ENCODE measurements around the gene DDX41. TPM values are rescaled to one million over a fixed set of nuclear protein-coding genes. Genes with fewer than 3 reads are reported as not detected.

Gene DDX41
- total and polyA plus RNA-seq, 2 donors (not counting 3 experiments of a cell fraction or from before 2014, with no cell fraction given): 103 to 118 TPM

DNA sequence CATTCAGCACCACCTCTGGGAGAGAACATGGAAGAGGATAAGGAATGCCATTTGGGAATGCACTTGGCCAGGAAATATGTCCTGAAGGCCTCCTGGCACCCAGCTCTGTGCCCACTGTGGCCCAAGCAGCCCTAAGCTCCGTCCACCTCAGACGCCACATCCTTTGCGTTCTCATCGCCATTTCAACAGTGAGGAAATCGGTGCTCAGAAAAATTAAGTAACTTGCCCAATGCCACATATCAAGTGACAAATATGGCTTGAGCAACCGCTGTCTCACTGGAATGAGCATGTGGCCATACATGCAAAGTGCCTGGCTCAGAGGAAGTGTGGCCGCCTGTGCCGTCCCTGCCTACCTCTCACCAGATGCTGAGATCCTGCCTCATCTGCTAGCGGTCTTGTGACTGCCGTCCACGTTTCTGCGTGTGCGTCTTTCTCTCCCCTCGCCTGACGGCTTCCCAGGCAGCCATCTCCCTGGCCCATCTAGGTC lies 6.2 kb downstream of the DDX41 start:
- Histone ChIP-seq H3K9me3 (replicated peaks; ENCODE audit: control insufficient read depth, insufficient read depth, low read length) (no peaks in the 10 kb centered on the region), H3K9me1 (replicated peaks; ENCODE audit: control insufficient read depth, extremely low read depth, insufficient read depth, low read length) (no peaks in the 10 kb centered on the region), H3K4me2 (ENCODE audit: insufficient read depth, low read length) (no peak overlapping the region), H3K79me2 (ENCODE audit: control insufficient read depth, insufficient read depth, low read length) (peaks cover 6% of the 10 kb centered on the region), H3K4me3 (replicated peaks in 1 of 3; ENCODE audit: insufficient read depth in 1 of 3, low read depth in 1 of 3, low read length in 3 of 3) (no peak overlapping the region), H3K36me3 (ENCODE audit: control insufficient read depth in 2 of 2, extremely low read depth in 1 of 2, insufficient read depth in 2 of 2, low read length in 2 of 2) (peaks cover 9 to 40% of the 10 kb centered on the region in 2 experiments), H3K9ac (replicated peaks; ENCODE audit: extremely low read depth, insufficient read depth, low read length) (no peak overlapping the region), H2AFZ (ENCODE audit: low read depth, low read length) (no peak overlapping the region), H3K4me1 (ENCODE audit: control insufficient read depth, extremely low read depth, insufficient read depth, low read length) (peaks cover 9% of the 10 kb centered on the region), H3K27me3 (ENCODE audit: control insufficient read depth in 2 of 2, insufficient read depth in 2 of 2, low read length in 2 of 2) (no peaks in the 10 kb centered on the region), H4K20me1 (replicated peaks; ENCODE audit: control insufficient read depth, extremely low read depth, insufficient read depth, low read length) (no peaks in the 10 kb centered on the region), H3K27ac (ENCODE audit: insufficient read depth, low read depth, low read length) (no peak overlapping the region)
- TF ChIP-seq, protein P1, sequence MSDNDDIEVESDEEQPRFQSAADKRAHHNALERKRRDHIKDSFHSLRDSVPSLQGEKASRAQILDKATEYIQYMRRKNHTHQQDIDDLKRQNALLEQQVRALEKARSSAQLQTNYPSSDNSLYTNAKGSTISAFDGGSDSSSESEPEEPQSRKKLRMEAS (IDR thresholded peaks at IDR 0.05; ENCODE audit: insufficient read depth, insufficient read length): no peak
- TF ChIP-seq EZH2 (IDR thresholded peaks at IDR 0.05; ENCODE audit: borderline replicate concordance, low read depth, low read length, severe bottlenecking) (no peak), FOS (IDR thresholded peaks at IDR 0.05; ENCODE audit: borderline replicate concordance, insufficient read depth, low read length) (no peak), GATA2 (IDR thresholded peaks at IDR 0.05; ENCODE audit: insufficient read depth, insufficient read length, low read depth, low read length) (no peak), JUN (IDR thresholded peaks at IDR 0.05; ENCODE audit: borderline replicate concordance, insufficient read depth, insufficient read length, low read depth) (no peak), POLR2A (IDR thresholded peaks at IDR 0.05; ENCODE audit: low read depth, low read length) (no peak)
- no peak for DNase-seq (ENCODE audit: low read depth, low spot score)
- dilution Hi-C loops (cut with MboI; ENCODE audit: extremely low pct_ligation_motif_present, low sequenced_read_pairs): no loop called here
- ChIA-PET CTCF (interaction anchor here (3.8 kb wide), 1 partner anchor 10 kb away, joined by 22 read pairs; no protein-coding TSS in a partner anchor), POLR2A (interaction anchor here (2.5 kb wide), 1 partner anchor 13 kb away, joined by 15 read pairs; the partner anchor contains the start of gene PDLIM7)
- BruUV-seq (replicated peaks): no TSS peak
- FAIRE-seq: no peak
- intact Hi-C loops (cut with micrococcal nuclease): no loop called here

GRCh38 chr5:177509991-177510566 lies 6.7 kb downstream of the DDX41 start:
- CTCF ChIA-PET: interaction anchor here (2.2 to 3.8 kb wide), 2 partner anchors 10 to 19 kb away, joined by 6 to 22 read pairs; no protein-coding TSS in a partner anchor
- no peak for FAIRE-seq

More at GRCh38 chr5:177509991-177510566, 6.7 kb downstream of the DDX41 start:
- dilution Hi-C loops (cut with MboI; ENCODE audit: extremely low pct_ligation_motif_present, low sequenced_read_pairs) (no loop called here), intact Hi-C loops (cut with micrococcal nuclease) (loop anchor here (1.0 kb wide), 1 partner anchor 13 kb away; the partner anchor contains the start of gene PDLIM7)
- Histone ChIP-seq H2AFZ (ENCODE audit: low read depth, low read length) (no peak overlapping the region), H3K27ac (ENCODE audit: insufficient read depth, low read depth, low read length) (no peak overlapping the region), H3K36me3 (ENCODE audit: control insufficient read depth in 2 of 2, extremely low read depth in 1 of 2, insufficient read depth in 2 of 2, low read length in 2 of 2) (peaks cover 9 to 39% of the 10 kb centered on the region in 2 experiments), H3K9ac (replicated peaks; ENCODE audit: extremely low read depth, insufficient read depth, low read length) (no peak overlapping the region), H3K4me1 (ENCODE audit: control insufficient read depth, extremely low read depth, insufficient read depth, low read length) (peaks cover 9% of the 10 kb centered on the region), H3K4me3 (replicated peaks in 1 of 3; ENCODE audit: insufficient read depth in 1 of 3, low read depth in 1 of 3, low read length in 3 of 3) (no peak overlapping the region), H3K4me2 (ENCODE audit: insufficient read depth, low read length) (no peak overlapping the region), H3K27me3 (ENCODE audit: control insufficient read depth in 2 of 2, insufficient read depth in 2 of 2, low read length in 2 of 2) (no peaks in the 10 kb centered on the region), H3K9me1 (replicated peaks; ENCODE audit: control insufficient read depth, extremely low read depth, insufficient read depth, low read length) (no peaks in the 10 kb centered on the region), H3K9me3 (replicated peaks; ENCODE audit: control insufficient read depth, insufficient read depth, low read length) (no peaks in the 10 kb centered on the region), H4K20me1 (replicated peaks; ENCODE audit: control insufficient read depth, extremely low read depth, insufficient read depth, low read length) (no peaks in the 10 kb centered on the region), H3K79me2 (ENCODE audit: control insufficient read depth, insufficient read depth, low read length) (peaks cover 3% of the 10 kb centered on the region)
- BruUV-seq (replicated peaks): no TSS peak
- no peak for DNase-seq (ENCODE audit: low read depth, low spot score)
- POLR2A ChIA-PET: interaction anchor here (2.5 kb wide), 1 partner anchor 13 kb away, joined by 15 read pairs; the partner anchor contains the start of gene PDLIM7
- TF ChIP-seq, protein P1 (IDR thresholded peaks at IDR 0.05; ENCODE audit: insufficient read depth, insufficient read length): no peak
- TF ChIP-seq MYC (IDR thresholded peaks at IDR 0.05; ENCODE audit: low read depth, low read length): no peak
- TF ChIP-seq CTCF (IDR thresholded peaks at IDR 0.05; ENCODE audit: extremely low read depth in 1 of 2, insufficient read depth in 1 of 2, low read depth in 1 of 2, low read length in 2 of 2): no peak
- no peak for TF ChIP-seq GATA2 (IDR thresholded peaks at IDR 0.05; ENCODE audit: insufficient read depth, insufficient read length, low read depth, low read length)
- no peak for TF ChIP-seq EZH2 (IDR thresholded peaks at IDR 0.05; ENCODE audit: borderline replicate concordance, low read depth, low read length, severe bottlenecking)
- no peak for TF ChIP-seq POLR2AphosphoS5 (IDR thresholded peaks at IDR 0.05; ENCODE audit: insufficient read depth, low read depth, low read length)
- no peak for TF ChIP-seq POLR2A (IDR thresholded peaks at IDR 0.05; ENCODE audit: low read depth, low read length)

Measured in endothelial cell of umbilical vein (primary cell).